Measurements from ENCODE around the gene CACNA1A.

GRCh38 chr19:13315495-13315894 lies 190.8 kb downstream of the CACNA1A start:
- TF ChIP-seq CTCF (IDR thresholded peaks at IDR 0.05) (no peak), POLR2A (IDR thresholded peaks at IDR 0.05) (no peak)
